ENCODE results near the gene PLXNB2. TPM values are rescaled to one million over a fixed set of nuclear protein-coding genes. Genes with fewer than 3 reads are reported as not detected.

PLXNB2 gene, protein sequence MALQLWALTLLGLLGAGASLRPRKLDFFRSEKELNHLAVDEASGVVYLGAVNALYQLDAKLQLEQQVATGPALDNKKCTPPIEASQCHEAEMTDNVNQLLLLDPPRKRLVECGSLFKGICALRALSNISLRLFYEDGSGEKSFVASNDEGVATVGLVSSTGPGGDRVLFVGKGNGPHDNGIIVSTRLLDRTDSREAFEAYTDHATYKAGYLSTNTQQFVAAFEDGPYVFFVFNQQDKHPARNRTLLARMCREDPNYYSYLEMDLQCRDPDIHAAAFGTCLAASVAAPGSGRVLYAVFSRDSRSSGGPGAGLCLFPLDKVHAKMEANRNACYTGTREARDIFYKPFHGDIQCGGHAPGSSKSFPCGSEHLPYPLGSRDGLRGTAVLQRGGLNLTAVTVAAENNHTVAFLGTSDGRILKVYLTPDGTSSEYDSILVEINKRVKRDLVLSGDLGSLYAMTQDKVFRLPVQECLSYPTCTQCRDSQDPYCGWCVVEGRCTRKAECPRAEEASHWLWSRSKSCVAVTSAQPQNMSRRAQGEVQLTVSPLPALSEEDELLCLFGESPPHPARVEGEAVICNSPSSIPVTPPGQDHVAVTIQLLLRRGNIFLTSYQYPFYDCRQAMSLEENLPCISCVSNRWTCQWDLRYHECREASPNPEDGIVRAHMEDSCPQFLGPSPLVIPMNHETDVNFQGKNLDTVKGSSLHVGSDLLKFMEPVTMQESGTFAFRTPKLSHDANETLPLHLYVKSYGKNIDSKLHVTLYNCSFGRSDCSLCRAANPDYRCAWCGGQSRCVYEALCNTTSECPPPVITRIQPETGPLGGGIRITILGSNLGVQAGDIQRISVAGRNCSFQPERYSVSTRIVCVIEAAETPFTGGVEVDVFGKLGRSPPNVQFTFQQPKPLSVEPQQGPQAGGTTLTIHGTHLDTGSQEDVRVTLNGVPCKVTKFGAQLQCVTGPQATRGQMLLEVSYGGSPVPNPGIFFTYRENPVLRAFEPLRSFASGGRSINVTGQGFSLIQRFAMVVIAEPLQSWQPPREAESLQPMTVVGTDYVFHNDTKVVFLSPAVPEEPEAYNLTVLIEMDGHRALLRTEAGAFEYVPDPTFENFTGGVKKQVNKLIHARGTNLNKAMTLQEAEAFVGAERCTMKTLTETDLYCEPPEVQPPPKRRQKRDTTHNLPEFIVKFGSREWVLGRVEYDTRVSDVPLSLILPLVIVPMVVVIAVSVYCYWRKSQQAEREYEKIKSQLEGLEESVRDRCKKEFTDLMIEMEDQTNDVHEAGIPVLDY (N-terminal part only)
- polyA plus RNA-seq (2012; ENCODE audit: low read depth, missing spikeins), result 57.5 TPM

DNA sequence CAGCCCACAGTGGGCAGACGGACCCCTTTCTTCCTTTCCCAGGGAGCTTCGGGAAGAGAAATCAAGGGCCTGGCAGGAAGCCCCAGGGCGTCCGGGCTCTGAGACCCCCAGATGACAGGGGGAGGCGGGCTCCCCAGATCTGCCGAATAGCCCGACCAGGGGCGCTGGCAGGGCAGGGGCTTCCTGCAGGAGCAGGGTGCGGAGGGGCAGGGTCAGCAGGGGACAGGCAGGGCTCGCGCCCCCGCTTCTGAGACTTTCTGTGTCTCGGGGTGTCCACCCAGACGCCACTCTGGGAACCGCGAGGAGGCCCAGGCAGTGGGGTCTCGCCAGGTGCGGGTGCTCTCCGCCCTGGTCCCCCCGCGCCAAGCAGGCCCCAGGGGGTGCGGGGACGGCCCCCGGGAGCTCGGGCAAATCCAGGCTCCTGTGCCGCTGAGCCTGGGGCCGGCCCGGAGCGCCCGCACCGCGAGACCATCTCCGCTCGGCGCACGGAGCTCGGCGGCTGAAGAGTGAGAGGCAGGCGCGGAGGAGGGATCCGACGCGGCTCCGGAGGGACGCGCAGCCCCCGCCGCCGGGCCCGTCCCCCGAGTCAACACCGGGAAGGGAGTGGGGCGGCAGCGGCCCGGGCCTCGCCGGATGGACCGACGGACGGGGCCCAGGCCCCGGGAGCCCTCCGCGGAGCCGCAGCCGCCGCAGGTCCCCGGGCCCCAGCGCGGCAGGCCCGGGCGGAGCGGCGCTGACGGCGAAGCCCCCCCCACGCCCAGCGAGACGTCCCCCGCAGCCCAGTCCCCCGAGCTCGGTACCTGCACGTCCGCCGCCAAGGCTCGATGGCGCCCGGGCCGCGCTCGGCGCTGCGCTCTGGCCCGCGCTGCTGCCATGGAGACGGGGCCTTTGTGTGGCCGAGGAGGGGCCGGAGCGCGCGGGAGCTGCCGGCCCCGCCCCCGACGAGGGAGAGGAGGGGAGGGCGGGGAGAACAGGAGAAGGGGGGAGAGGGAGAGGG, at the start of gene PLXNB2:
PLXNB2 (minus strand) TSS at position 894 of the 997 bp plus-strand sequence. CDS start 17,062 bp downstream, outside the sequence.
- FAIRE-seq, result peak; percentile 95
- TF ChIP-seq TAF1 (IDR thresholded peaks at IDR 0.05; ENCODE audit: low read depth, low read length), result 0 out of 2 replicates have a peak, but pooled peaks have one; percentile 34
- TF ChIP-seq PAX5 (IDR thresholded peaks at IDR 0.05; ENCODE audit: insufficient read depth, low read length, severe bottlenecking), result no peak
- no peak for TF ChIP-seq SPI1 (IDR thresholded peaks at IDR 0.05; ENCODE audit: low read depth, low read length)
- no peak for TF ChIP-seq POU2F2 (IDR thresholded peaks at IDR 0.05; ENCODE audit: low read depth, low read length)
- TF ChIP-seq POLR2A (IDR thresholded peaks at IDR 0.05; ENCODE audit: low read depth, low read length), result peak; percentile 27; the same call in 1 of the 2 replicates
- TF ChIP-seq POLR2AphosphoS5 (IDR thresholded peaks at IDR 0.05; ENCODE audit: low read depth, low read length), result no peak

DNA sequence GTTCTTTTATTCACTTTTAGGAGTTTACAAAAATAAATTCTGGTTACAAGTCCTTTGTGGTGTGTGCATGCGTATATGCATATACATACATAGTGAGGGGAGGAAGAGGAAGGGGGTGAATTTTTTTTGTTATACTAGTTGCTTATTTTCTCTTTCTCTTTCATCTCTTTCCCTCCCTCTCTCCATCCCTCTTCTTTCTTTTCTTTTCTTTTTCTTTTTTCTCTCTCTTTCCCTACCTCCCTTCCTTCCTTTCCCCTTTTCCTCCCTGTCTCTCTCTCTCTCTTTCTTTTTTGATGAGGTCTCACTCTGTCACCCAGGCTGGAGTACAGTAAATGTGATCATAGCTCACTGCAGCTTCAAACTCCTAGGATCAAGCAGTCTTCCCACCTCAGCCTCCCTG, 49.8 kb upstream of the PLXNB2 start:
- TF ChIP-seq SPI1 (IDR thresholded peaks at IDR 0.05; ENCODE audit: low read depth, low read length), result no peak
- TF ChIP-seq POLR2AphosphoS5 (IDR thresholded peaks at IDR 0.05; ENCODE audit: low read depth, low read length), result no peak
- TF ChIP-seq PAX5 (IDR thresholded peaks at IDR 0.05; ENCODE audit: insufficient read depth, low read length, severe bottlenecking), result no peak
- TF ChIP-seq TAF1 (IDR thresholded peaks at IDR 0.05; ENCODE audit: low read depth, low read length), result no peak
- TF ChIP-seq POU2F2 (IDR thresholded peaks at IDR 0.05; ENCODE audit: low read depth, low read length), result no peak
- no peak for TF ChIP-seq POLR2A (IDR thresholded peaks at IDR 0.05; ENCODE audit: low read depth, low read length)
- DNase-seq (ENCODE audit: insufficient read length, low spot score) (no peak), FAIRE-seq (no peak)

More for the DNA sequence above, at the start of gene PLXNB2:
- DNase-seq (ENCODE audit: insufficient read length, low spot score), result peak; percentile 84

DNA sequence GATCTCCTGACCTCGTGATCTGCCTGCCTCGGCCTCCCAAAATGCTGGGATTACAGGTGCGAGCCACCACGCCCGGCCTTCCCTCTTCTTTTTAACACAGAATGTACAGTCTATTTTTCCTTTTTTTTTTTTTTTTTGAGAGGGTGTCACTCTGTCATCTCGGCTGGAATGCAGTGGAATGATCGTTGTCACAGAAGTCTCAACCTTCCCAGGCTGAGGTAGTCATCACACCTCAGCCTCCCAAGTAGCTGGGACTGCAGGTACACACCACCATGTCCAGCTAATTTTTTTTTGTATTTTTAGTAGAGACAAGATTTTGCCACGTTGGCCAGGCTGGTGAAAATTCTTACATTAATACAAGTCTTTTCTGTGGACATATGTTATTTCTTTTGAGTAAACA, 48.7 kb upstream of the PLXNB2 start:
- TF ChIP-seq POLR2A (IDR thresholded peaks at IDR 0.05; ENCODE audit: low read depth, low read length), result no peak
- no peak for TF ChIP-seq SPI1 (IDR thresholded peaks at IDR 0.05; ENCODE audit: low read depth, low read length)
- TF ChIP-seq POLR2AphosphoS5 (IDR thresholded peaks at IDR 0.05; ENCODE audit: low read depth, low read length), result no peak
- TF ChIP-seq PAX5 (IDR thresholded peaks at IDR 0.05; ENCODE audit: insufficient read depth, low read length, severe bottlenecking), result no peak
- no peak for TF ChIP-seq POU2F2 (IDR thresholded peaks at IDR 0.05; ENCODE audit: low read depth, low read length)
- TF ChIP-seq TAF1 (IDR thresholded peaks at IDR 0.05; ENCODE audit: low read depth, low read length), result no peak
- DNase-seq (ENCODE audit: insufficient read length, low spot score) (no peak), FAIRE-seq (no peak)

DNA sequence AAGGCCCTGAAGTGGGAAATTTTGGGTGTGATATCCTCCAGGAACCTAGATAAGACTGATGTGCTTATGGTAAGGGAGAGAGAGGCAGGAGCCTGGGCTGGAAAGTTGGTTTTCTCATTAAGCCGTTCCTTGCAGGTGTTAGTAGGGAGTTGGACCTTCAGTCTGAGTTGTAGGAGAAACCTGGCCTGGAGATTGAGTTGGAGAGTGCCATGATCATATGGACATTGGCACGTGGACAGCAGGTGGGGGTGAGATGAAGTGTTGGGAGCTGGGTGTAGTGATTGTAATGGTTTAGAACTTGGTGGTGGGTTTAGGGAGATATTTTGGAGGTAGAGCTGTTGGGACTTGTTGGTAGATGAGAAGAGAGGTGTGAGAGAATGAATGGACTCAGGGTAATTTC, 40.6 kb upstream of the PLXNB2 start:
- no peak for FAIRE-seq
- TF ChIP-seq PAX5 (IDR thresholded peaks at IDR 0.05; ENCODE audit: insufficient read depth, low read length, severe bottlenecking) (no peak), POLR2A (IDR thresholded peaks at IDR 0.05; ENCODE audit: low read depth, low read length) (no peak), POLR2AphosphoS5 (IDR thresholded peaks at IDR 0.05; ENCODE audit: low read depth, low read length) (no peak), TAF1 (IDR thresholded peaks at IDR 0.05; ENCODE audit: low read depth, low read length) (no peak), SPI1 (IDR thresholded peaks at IDR 0.05; ENCODE audit: low read depth, low read length) (no peak), POU2F2 (IDR thresholded peaks at IDR 0.05; ENCODE audit: low read depth, low read length) (no peak)
- no peak for DNase-seq (ENCODE audit: insufficient read length, low spot score)

DNA sequence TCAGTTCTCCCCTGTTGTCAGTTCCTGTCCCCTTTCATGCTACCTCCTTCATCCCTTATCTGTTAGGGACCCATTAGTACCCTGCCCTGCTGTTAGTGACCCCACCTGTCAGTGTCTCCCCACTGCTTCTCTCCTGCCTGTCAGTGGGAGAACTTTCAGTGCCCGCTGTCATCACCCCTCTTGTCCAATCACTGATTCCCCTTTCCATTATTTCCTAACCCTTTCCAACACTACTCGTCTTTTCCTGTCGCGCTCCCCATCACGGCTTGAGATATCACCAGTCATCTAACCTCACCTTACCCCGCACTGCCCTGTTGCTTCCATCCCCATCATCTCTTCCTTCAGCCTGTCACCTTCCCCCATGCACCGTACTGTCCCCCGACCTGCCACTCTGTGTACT, 39.7 kb upstream of the PLXNB2 start:
- DNase-seq (ENCODE audit: insufficient read length, low spot score), result no peak
- no peak for TF ChIP-seq POLR2AphosphoS5 (IDR thresholded peaks at IDR 0.05; ENCODE audit: low read depth, low read length)
- TF ChIP-seq POLR2A (IDR thresholded peaks at IDR 0.05; ENCODE audit: low read depth, low read length), result no peak
- no peak for TF ChIP-seq TAF1 (IDR thresholded peaks at IDR 0.05; ENCODE audit: low read depth, low read length)
- TF ChIP-seq PAX5 (IDR thresholded peaks at IDR 0.05; ENCODE audit: insufficient read depth, low read length, severe bottlenecking), result no peak
- no peak for TF ChIP-seq SPI1 (IDR thresholded peaks at IDR 0.05; ENCODE audit: low read depth, low read length)
- no peak for TF ChIP-seq POU2F2 (IDR thresholded peaks at IDR 0.05; ENCODE audit: low read depth, low read length)
- FAIRE-seq, result no peak

DNA sequence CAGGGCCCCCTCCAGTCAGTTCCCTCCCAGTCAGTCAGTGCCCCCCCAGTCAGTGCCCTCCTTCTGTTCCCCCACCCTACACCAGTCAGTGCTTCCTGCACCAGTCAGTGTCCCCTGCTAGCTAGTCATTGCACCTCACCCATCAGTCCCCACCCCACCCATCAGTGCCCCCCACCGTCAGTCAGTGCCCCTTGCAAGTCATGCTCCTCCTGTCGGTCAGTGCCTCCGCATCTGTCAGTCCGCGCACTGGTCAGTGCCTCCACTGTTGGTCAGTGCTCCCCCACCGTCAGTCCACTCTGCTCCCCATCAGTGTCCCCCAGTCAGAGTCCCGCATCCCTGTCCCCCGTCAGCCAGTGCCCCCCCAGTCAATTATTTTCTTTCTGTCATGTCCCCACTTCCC, 39.0 kb upstream of the PLXNB2 start:
- FAIRE-seq (no peak), DNase-seq (ENCODE audit: insufficient read length, low spot score) (no peak)
- no peak for TF ChIP-seq TAF1 (IDR thresholded peaks at IDR 0.05; ENCODE audit: low read depth, low read length)
- TF ChIP-seq SPI1 (IDR thresholded peaks at IDR 0.05; ENCODE audit: low read depth, low read length), result no peak
- TF ChIP-seq POU2F2 (IDR thresholded peaks at IDR 0.05; ENCODE audit: low read depth, low read length), result no peak
- TF ChIP-seq POLR2A (IDR thresholded peaks at IDR 0.05; ENCODE audit: low read depth, low read length), result no peak
- TF ChIP-seq PAX5 (IDR thresholded peaks at IDR 0.05; ENCODE audit: insufficient read depth, low read length, severe bottlenecking), result no peak
- TF ChIP-seq POLR2AphosphoS5 (IDR thresholded peaks at IDR 0.05; ENCODE audit: low read depth, low read length), result no peak

DNA sequence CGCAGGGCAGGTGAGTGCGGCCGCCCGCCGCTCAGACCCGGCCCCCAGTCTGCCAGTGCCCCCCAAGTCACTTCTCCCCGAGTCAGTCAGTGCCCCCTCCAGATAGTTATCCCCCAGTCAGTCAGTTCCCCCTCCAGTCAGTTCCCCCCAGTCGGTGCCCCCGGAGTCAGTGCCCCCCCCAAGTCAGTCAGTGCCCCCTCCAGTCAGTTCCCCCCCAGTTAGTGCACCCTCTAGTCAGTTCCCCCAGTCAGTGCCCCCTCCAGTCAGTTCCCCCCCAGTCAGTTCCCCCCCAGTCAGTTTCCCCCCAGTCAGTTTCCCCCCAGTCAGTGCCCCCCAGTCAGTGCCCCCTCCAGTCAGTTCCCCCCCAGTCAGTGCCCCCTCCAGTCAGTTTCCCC, 36.1 kb upstream of the PLXNB2 start:
- DNase-seq (ENCODE audit: insufficient read length, low spot score), result no peak
- TF ChIP-seq TAF1 (IDR thresholded peaks at IDR 0.05; ENCODE audit: low read depth, low read length), result no peak
- 0 out of 2 replicates have a peak, but pooled peaks have one; percentile 2 for TF ChIP-seq POU2F2 (IDR thresholded peaks at IDR 0.05; ENCODE audit: low read depth, low read length)
- TF ChIP-seq PAX5 (IDR thresholded peaks at IDR 0.05; ENCODE audit: insufficient read depth, low read length, severe bottlenecking), result no peak
- no peak for TF ChIP-seq POLR2A (IDR thresholded peaks at IDR 0.05; ENCODE audit: low read depth, low read length)
- no peak for TF ChIP-seq POLR2AphosphoS5 (IDR thresholded peaks at IDR 0.05; ENCODE audit: low read depth, low read length)
- no peak for FAIRE-seq

Measured in GM12891 (cell line).